ENCODE measurements around the gene PILRB. TPM values are rescaled to one million over a fixed set of nuclear protein-coding genes. Genes with fewer than 3 reads are reported as not detected.

PILRB gene
- total and polyA plus RNA-seq, 9 of the 15 experiments (the other 6 are each of a cell fraction or from before 2014, with no cell fraction given) = 6.2 to 94.6 (median 37.0) TPM

DNA sequence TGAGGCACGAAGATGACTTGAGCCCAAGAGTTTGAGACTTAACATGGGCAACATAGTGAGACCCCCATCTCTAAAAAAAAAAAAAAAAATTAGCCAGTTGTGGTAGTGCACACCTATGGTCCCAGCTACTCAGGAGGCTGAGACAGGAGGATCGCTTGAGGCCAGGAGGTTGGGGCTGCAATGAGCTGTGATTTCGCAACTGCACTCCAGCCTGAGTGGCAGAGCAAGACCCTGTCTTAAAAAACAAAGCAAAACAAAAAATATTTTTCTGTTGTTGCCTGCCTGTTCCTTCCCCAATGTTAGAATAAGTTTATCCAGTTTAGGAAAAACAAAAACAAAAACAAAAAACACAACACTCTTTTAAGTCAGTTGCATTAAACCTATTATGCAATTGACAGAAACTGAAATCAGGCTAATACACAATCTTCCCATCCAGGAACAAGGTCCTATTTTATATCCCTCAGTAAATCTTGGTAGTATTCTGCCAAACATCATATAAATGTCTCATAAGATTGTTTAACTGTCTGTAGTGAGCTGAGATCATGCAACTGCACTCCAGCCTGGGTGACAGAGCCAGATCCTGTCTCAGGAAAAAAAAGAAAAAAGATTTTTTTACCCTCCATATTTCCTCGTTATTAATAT lies 20.3 kb downstream of the PILRB start:
- FAIRE-seq (peak; percentile 6), ATAC-seq (no peak), DNase-seq (ENCODE audit: extremely low read depth in 1 of 4, low spot score in 3 of 4) (no peak)
- in situ Hi-C loops (cut with MboI) (no loop called here), intact Hi-C loops (cut with micrococcal nuclease) (no loop called here)
- Histone ChIP-seq H3K9me1 (ENCODE audit: control insufficient read depth, insufficient read depth, low read length) (no peaks in the 10 kb centered on the region), H3K27ac (ENCODE audit: extremely low read depth, low read depth, low read length) (no peak overlapping the region), H3K36me3 (ENCODE audit: control insufficient read depth, insufficient read depth, low read length) (no peaks in the 10 kb centered on the region), H3K9ac (ENCODE audit: insufficient read depth in 1 of 2, low read depth in 2 of 2, low read length in 2 of 2) (no peak overlapping the region), H4K20me1 (replicated peaks; ENCODE audit: control insufficient read depth, insufficient read depth, low read length) (no peaks in the 10 kb centered on the region), H3K4me2 (ENCODE audit: insufficient read depth, low read length) (no peak overlapping the region), H3K27me3 (ENCODE audit: control insufficient read depth in 2 of 2, insufficient read depth in 2 of 2, low read length in 2 of 2) (no peaks in the 10 kb centered on the region), H3K4me3 (no peak overlapping the region), H3K9me3 (replicated peaks; ENCODE audit: control insufficient read depth, insufficient read depth, low read depth, low read length) (no peaks in the 10 kb centered on the region), H2AFZ (ENCODE audit: low read depth, low read length) (no peak overlapping the region), H3K79me2 (ENCODE audit: control insufficient read depth, insufficient read depth, low read length) (no peaks in the 10 kb centered on the region), H3K4me1 (replicated peaks in 1 of 2; ENCODE audit: control insufficient read depth in 2 of 2, insufficient read depth in 2 of 2, low read length in 2 of 2) (peaks cover 4 to 22% of the 10 kb centered on the region in 2 experiments; a peak in 4 of 5 replicates)
- ChIA-PET POLR2A (interaction anchor here (0.6 to 1.6 kb wide), 5 partner anchors 9 to 181 kb away, joined by 3 to 6 read pairs (median 3); no protein-coding TSS in a partner anchor), CTCF (ENCODE audit: low intra/inter-chr PET ratio) (no interaction called here)
- WGBS (ENCODE audit: insufficient coverage, low coverage, missing lambda C conversion rate) = 25% methylated on average over 4 of the region's 4 CpGs
- TF ChIP-seq ZNF224 (CRISPR knock-in tag; IDR thresholded peaks at IDR 0.05) (no peak), CEBPB (tag; IDR thresholded peaks at IDR 0.05) (peak; percentile 87), TEAD2 (tag; IDR thresholded peaks at IDR 0.05) (no peak), ETS2 (tag; IDR thresholded peaks at IDR 0.05; ENCODE audit: borderline replicate concordance, poor library complexity, severe bottlenecking) (no peak), CEBPG (CRISPR knock-in tag; IDR thresholded peaks at IDR 0.05) (peak; percentile 50; the same call in 1 of the 2 replicates), CEBPG (tag; conservative IDR thresholded peaks at IDR 0.05 in 1 of 2, IDR thresholded peaks at IDR 0.05 in 1 of 2) (peak; percentile 74 to 77; a peak in 3 of 4 replicates)
- TF ChIP-seq, protein P1, sequence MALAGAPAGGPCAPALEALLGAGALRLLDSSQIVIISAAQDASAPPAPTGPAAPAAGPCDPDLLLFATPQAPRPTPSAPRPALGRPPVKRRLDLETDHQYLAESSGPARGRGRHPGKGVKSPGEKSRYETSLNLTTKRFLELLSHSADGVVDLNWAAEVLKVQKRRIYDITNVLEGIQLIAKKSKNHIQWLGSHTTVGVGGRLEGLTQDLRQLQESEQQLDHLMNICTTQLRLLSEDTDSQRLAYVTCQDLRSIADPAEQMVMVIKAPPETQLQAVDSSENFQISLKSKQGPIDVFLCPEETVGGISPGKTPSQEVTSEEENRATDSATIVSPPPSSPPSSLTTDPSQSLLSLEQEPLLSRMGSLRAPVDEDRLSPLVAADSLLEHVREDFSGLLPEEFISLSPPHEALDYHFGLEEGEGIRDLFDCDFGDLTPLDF (CRISPR knock-in tag; IDR thresholded peaks at IDR 0.05) = no peak
- no TSS peak for BruUV-seq (replicated peaks)
